A549 (cell line): ENCODE data around the gene PTGFRN. TPM values are rescaled to one million over a fixed set of nuclear protein-coding genes. Genes with fewer than 3 reads are reported as not detected.

Experiments used
- ATAC-seq, 2 experiments: fragments of 200-7000 bp in 1 of 2; fragments of >200 bp in 1 of 2; cut with Nextera tagmentation in 1 of 2; cut with Tn5 transposase in 1 of 2; 3 replicates each; pipeline versions ENCODE4 v1.8.0 to v1.9.1; 2018 to 2020; ENCODE audit warnings: mild to moderate bottlenecking in 1 of 2, moderate library complexity in 1 of 2
- CTCF ChIA-PET: fragments of 300-600 bp; sonication (Branson Sonifier 250); formaldehyde crosslinking; extraction: SDS; loops from one replicate; lab custom pipeline; 2021; ENCODE audit warnings: antibody characterized with exemption, inconsistent platforms; lab: Yijun Ruan, JAX
- POLR2A ChIA-PET: fragments of 350-600 bp; formaldehyde crosslinking; extraction: SDS; loops from one replicate; lab custom pipeline; 2021; ENCODE audit warnings: antibody characterized with exemption, inconsistent platforms; lab: Yijun Ruan, JAX
- DNase-seq, 2 experiments: peaks; one replicate each; pipeline versions ENCODE4 v3.0.0 to v3.0.0-alpha.2; 2011 to 2016; ENCODE audit warnings: low read depth in 1 of 2, low spot score in 1 of 2
- FAIRE-seq: peaks from 2 replicates; lab custom pipeline; 2011; peaks lifted over from hg19 to GRCh38; lab: Jason Lieb, UNC
- H3K27ac ChIP-seq, 2 experiments: fragments of >200 bp; sonication (Bioruptor Twin); formaldehyde crosslinking; 3 replicates each; pipeline ENCODE4 v1.5.1; 2016 to 2017
- H3K4me1 ChIP-seq: fragments of >200 bp; sonication (Bioruptor Twin); formaldehyde crosslinking; 3 replicates; pipeline ENCODE4 v1.6.1; 2016
- H3K4me2 ChIP-seq: fragments of >200 bp; sonication (Bioruptor Twin); formaldehyde crosslinking; 3 replicates; pipeline ENCODE4 v1.6.1; 2016
- H3K4me3 ChIP-seq: fragments of >200 bp; sonication (Bioruptor Twin); formaldehyde crosslinking; 3 replicates; pipeline ENCODE4 v1.5.1; 2016
- H3K9me3 ChIP-seq: fragments of >200 bp; sonication (Bioruptor Twin); formaldehyde crosslinking; 3 replicates; pipeline ENCODE4 v1.6.1; 2016
- CBX8 ChIP-seq: fragments of 200-600 bp; sonication (generic); IDR thresholded peaks from 2 replicates; pipeline ENCODE4 v1.6.1; 2016
- EHF ChIP-seq: fragments of 250-450 bp; sonication (Bioruptor Pico); IDR thresholded peaks from 2 replicates; pipeline ENCODE4 v1.5.0; 2020; ENCODE audit warnings: mild to moderate bottlenecking
- EP300 ChIP-seq, 2 experiments: fragments of >200 bp; sonication (Bioruptor Twin); formaldehyde crosslinking; IDR thresholded peaks; 2 replicates in 1 of 2; 3 replicates in 1 of 2; pipeline ENCODE4 v1.6.1; 2016 to 2017
- ESRRA ChIP-seq: fragments of 150-350 bp; IDR thresholded peaks from 2 replicates; pipeline ENCODE4 v1.6.1; 2014; ENCODE audit warnings: mild to moderate bottlenecking, low read length, borderline replicate concordance
- GATA3 ChIP-seq: IDR thresholded peaks from 2 replicates; pipeline ENCODE4 v1.6.1; 2012; ENCODE audit warnings: borderline replicate concordance
- HES2 ChIP-seq: fragments of >200 bp; sonication (Bioruptor Twin); formaldehyde crosslinking; IDR thresholded peaks from 2 replicates; pipeline ENCODE4 v1.6.1; 2016
- HOXB13 ChIP-seq: fragments of 250-450 bp; sonication (Bioruptor Pico); IDR thresholded peaks from 2 replicates; pipeline ENCODE4 v1.5.0; 2020; ENCODE audit warnings: low read depth, mild to moderate bottlenecking, moderate library complexity
- HOXB5 ChIP-seq: fragments of 250-450 bp; sonication (Bioruptor Pico); IDR thresholded peaks from 2 replicates; pipeline ENCODE4 v1.5.0; 2020; ENCODE audit warnings: mild to moderate bottlenecking, moderate library complexity
- JUN ChIP-seq, 2 experiments: fragments of >200 bp; sonication (Bioruptor Twin); formaldehyde crosslinking; IDR thresholded peaks; 2 replicates in 1 of 2; 3 replicates in 1 of 2; pipeline ENCODE4 v1.6.1; 2016 to 2017
- KDM1A ChIP-seq: fragments of 200-600 bp; sonication (generic); IDR thresholded peaks from 2 replicates; pipeline ENCODE4 v1.6.1; 2016; ENCODE audit warnings: low read depth, mild to moderate bottlenecking
- KDM5A ChIP-seq: fragments of 200-600 bp; sonication (generic); IDR thresholded peaks from 2 replicates; pipeline ENCODE4 v1.6.1; 2016; ENCODE audit warnings: antibody characterized with exemption, mild to moderate bottlenecking
- MAZ ChIP-seq: fragments of 150-350 bp; IDR thresholded peaks from 2 replicates; pipeline ENCODE4 v1.6.1; 2014; ENCODE audit warnings: antibody characterized with exemption, low read depth, low read length, borderline replicate concordance
- MYC ChIP-seq: IDR thresholded peaks from 2 replicates; pipeline ENCODE4 v1.6.1; 2012; ENCODE audit warnings: mild to moderate bottlenecking, inconsistent platforms, low read length, improper control_type of control experiment, borderline replicate concordance
- NR3C1 ChIP-seq: fragments of >200 bp; sonication (Bioruptor Twin); formaldehyde crosslinking; IDR thresholded peaks from 3 replicates; pipeline ENCODE4 v1.6.1; 2017
- RAD21 ChIP-seq, 2 experiments: fragments of >200 bp in 1 of 2; sonication (Bioruptor Twin) in 1 of 2; formaldehyde crosslinking in 1 of 2; IDR thresholded peaks in 1 of 2; conservative IDR thresholded peaks in 1 of 2; 2 replicates in 1 of 2; 3 replicates in 1 of 2; pipeline ENCODE4 v1.6.1; 2012 to 2018; ENCODE audit warnings: inconsistent platforms in 1 of 2
- RFX5 ChIP-seq: fragments of 450-650 bp; IDR thresholded peaks from 2 replicates; pipeline ENCODE4 v1.7.1; 2014; ENCODE audit warnings: antibody characterized with exemption, mild to moderate bottlenecking, moderate library complexity
- SREBF2 ChIP-seq: fragments of 450-650 bp; IDR thresholded peaks from 2 replicates; pipeline ENCODE4 v1.6.1; 2014; ENCODE audit warnings: mild to moderate bottlenecking, moderate library complexity
- ZFP36 ChIP-seq: fragments of 450-650 bp; IDR thresholded peaks from 2 replicates; pipeline ENCODE4 v1.6.1; 2014; ENCODE audit warnings: borderline replicate concordance; ENCODE audit not compliant: partially characterized antibody
- WGBS: methylation state at CpG from one replicate; pipeline ENCODE4 v1.1.6; 2017; ENCODE audit errors: missing lambda C conversion rate; 5-methylcytosine and 5-hydroxymethylcytosine counted together
- polyA plus RNA-seq, 4 experiments: library from polyadenylated mRNA; depleted of rRNA in 3 of 4; stranded (reverse); fragments of >200 nt; fragmentation: RNase III in 1 of 4; extraction: RNeasy Plus Mini Kit Qiagen cat#74134 plus additional on column Dnase treatment in 1 of 4; gene quantifications; 2 replicates in 3 of 4; 3 replicates in 1 of 4; pipeline ENCODE4 v1.2.3, GENCODE V29; 2011 to 2017
- TF ChIP-seq, protein P1 (sequence below): fragments of 200-600 bp; sonication (generic); IDR thresholded peaks from 2 replicates; pipeline ENCODE4 v1.6.1; 2016; ENCODE audit warnings: antibody characterized with exemption, mild to moderate bottlenecking, moderate library complexity
- TF ChIP-seq, protein P2 (sequence below): IDR thresholded peaks from 2 replicates; pipeline ENCODE4 v1.6.1; 2012
- TF ChIP-seq, protein P3 (sequence below): fragments of 250-450 bp; sonication (Bioruptor Pico); IDR thresholded peaks from 2 replicates; pipeline ENCODE4 v1.5.0; 2020; ENCODE audit warnings: low read depth, mild to moderate bottlenecking, moderate library complexity
- TF ChIP-seq, protein P4 (sequence below): fragments of 150-350 bp; IDR thresholded peaks from 2 replicates; pipeline ENCODE4 v1.6.1; 2014; ENCODE audit warnings: low read depth, mild to moderate bottlenecking, low read length
- TF ChIP-seq, protein P5 (sequence below): IDR thresholded peaks from 2 replicates; pipeline ENCODE4 v1.6.1; 2012; ENCODE audit warnings: low read depth, borderline replicate concordance

The PTGFRN gene
- polyA plus RNA-seq, 2 of the 4 experiments (the other 2 are of a cell fraction) = 17.4 to 39.0 TPM

- TF ChIP-seq, protein P1, sequence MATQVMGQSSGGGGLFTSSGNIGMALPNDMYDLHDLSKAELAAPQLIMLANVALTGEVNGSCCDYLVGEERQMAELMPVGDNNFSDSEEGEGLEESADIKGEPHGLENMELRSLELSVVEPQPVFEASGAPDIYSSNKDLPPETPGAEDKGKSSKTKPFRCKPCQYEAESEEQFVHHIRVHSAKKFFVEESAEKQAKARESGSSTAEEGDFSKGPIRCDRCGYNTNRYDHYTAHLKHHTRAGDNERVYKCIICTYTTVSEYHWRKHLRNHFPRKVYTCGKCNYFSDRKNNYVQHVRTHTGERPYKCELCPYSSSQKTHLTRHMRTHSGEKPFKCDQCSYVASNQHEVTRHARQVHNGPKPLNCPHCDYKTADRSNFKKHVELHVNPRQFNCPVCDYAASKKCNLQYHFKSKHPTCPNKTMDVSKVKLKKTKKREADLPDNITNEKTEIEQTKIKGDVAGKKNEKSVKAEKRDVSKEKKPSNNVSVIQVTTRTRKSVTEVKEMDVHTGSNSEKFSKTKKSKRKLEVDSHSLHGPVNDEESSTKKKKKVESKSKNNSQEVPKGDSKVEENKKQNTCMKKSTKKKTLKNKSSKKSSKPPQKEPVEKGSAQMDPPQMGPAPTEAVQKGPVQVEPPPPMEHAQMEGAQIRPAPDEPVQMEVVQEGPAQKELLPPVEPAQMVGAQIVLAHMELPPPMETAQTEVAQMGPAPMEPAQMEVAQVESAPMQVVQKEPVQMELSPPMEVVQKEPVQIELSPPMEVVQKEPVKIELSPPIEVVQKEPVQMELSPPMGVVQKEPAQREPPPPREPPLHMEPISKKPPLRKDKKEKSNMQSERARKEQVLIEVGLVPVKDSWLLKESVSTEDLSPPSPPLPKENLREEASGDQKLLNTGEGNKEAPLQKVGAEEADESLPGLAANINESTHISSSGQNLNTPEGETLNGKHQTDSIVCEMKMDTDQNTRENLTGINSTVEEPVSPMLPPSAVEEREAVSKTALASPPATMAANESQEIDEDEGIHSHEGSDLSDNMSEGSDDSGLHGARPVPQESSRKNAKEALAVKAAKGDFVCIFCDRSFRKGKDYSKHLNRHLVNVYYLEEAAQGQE = no peak
- TF ChIP-seq, protein P2, sequence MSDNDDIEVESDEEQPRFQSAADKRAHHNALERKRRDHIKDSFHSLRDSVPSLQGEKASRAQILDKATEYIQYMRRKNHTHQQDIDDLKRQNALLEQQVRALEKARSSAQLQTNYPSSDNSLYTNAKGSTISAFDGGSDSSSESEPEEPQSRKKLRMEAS = no peak
- TF ChIP-seq KDM1A (no peak), ESRRA (no peak)
- TF ChIP-seq, protein P3, sequence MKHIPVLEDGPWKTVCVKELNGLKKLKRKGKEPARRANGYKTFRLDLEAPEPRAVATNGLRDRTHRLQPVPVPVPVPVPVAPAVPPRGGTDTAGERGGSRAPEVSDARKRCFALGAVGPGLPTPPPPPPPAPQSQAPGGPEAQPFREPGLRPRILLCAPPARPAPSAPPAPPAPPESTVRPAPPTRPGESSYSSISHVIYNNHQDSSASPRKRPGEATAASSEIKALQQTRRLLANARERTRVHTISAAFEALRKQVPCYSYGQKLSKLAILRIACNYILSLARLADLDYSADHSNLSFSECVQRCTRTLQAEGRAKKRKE (CRISPR knock-in tag) = no peak
Measured at GRCh38 chr1:117026361-117026760, 116.6 kb downstream of the PTGFRN start (continued).

GRCh38 chr1:117029685-117030084 is 120.0 kb downstream of the PTGFRN start:
- CTCF ChIA-PET = interaction anchor here (0.5 kb wide), 1 partner anchor 235 kb away, joined by 4 read pairs; no protein-coding TSS in a partner anchor
- no peaks in the 10 kb centered on the region for H3K4me1 ChIP-seq
- no peak for DNase-seq
- no peak overlapping the region for H3K27ac ChIP-seq
- H3K9me3 ChIP-seq = no peaks in the 10 kb centered on the region
- POLR2A ChIA-PET = no interaction called here
- WGBS = 46% methylated on average over 1 of the region's 1 CpG
- no peak overlapping the region for H3K4me2 ChIP-seq
- TF ChIP-seq HOXB13 (CRISPR knock-in tag) (no peak), SREBF2 (no peak), RAD21 (conservative IDR thresholded peaks at IDR 0.05 in 1 of 2, IDR thresholded peaks at IDR 0.05 in 1 of 2) (no peak), HES2 (no peak), NR3C1 (no peak), KDM5A (no peak), HOXB5 (CRISPR knock-in tag) (no peak), EP300 (IDR thresholded peaks at IDR 0.05) (no peak), RFX5 (no peak), CBX8 (no peak), ESRRA (no peak), MAZ (no peak), KDM1A (no peak), MYC (no peak), GATA3 (no peak), JUN (IDR thresholded peaks at IDR 0.05) (no peak), ZFP36 (no peak), EHF (CRISPR knock-in tag) (no peak)
- TF ChIP-seq, protein P4, sequence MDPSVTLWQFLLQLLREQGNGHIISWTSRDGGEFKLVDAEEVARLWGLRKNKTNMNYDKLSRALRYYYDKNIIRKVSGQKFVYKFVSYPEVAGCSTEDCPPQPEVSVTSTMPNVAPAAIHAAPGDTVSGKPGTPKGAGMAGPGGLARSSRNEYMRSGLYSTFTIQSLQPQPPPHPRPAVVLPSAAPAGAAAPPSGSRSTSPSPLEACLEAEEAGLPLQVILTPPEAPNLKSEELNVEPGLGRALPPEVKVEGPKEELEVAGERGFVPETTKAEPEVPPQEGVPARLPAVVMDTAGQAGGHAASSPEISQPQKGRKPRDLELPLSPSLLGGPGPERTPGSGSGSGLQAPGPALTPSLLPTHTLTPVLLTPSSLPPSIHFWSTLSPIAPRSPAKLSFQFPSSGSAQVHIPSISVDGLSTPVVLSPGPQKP = no peak
- TF ChIP-seq, protein P5, sequence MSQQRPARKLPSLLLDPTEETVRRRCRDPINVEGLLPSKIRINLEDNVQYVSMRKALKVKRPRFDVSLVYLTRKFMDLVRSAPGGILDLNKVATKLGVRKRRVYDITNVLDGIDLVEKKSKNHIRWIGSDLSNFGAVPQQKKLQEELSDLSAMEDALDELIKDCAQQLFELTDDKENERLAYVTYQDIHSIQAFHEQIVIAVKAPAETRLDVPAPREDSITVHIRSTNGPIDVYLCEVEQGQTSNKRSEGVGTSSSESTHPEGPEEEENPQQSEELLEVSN = no peak
- no peak overlapping the region for H3K4me3 ChIP-seq
- ATAC-seq = no peak
- FAIRE-seq = no peak
